HEK293 (cell line): Measurements from ENCODE around the gene FAM124A.
"Not testable (repeated sequence)": the region's sequence is repeated elsewhere in the genome, so short reads cannot be mapped to it uniquely, and the experiment has no call there.

ENCODE experiments used
- CTCF ChIA-PET: fragments of 350-600 bp; formaldehyde crosslinking; extraction: SDS; loops from one replicate; lab custom pipeline; 2021; ENCODE audit warnings: antibody characterized with exemption; lab: Yijun Ruan, JAX
- POLR2A ChIA-PET: fragments of 300-600 bp; formaldehyde crosslinking; extraction: SDS; loops from one replicate; lab custom pipeline; 2020; ENCODE audit warnings: antibody characterized with exemption, inconsistent platforms; lab: Yijun Ruan, JAX
- H3K27ac ChIP-seq: fragments of 200-500 bp; sonication (Bioruptor generic); 2 replicates; pipeline ENCODE4 v1.5.1; 2014; ENCODE audit warnings: low read depth, low read length, control low read depth, inconsistent platforms; ENCODE audit errors: extremely low read depth
- H3K36me3 ChIP-seq, 2 experiments: fragments of 200-500 bp in 1 of 2; sonication (Bioruptor generic) in 1 of 2; 1 replicate in 1 of 2; 2 replicates in 1 of 2; pipeline ENCODE4 v1.5.1; 2014 to 2017; ENCODE audit warnings: inconsistent platforms in 2 of 2, low read length in 2 of 2; ENCODE audit not compliant: control insufficient read depth in 2 of 2, insufficient read depth in 1 of 2
- H3K4me1 ChIP-seq: fragments of 200-500 bp; sonication (Bioruptor generic); 2 replicates; pipeline ENCODE4 v1.5.1; 2014; ENCODE audit warnings: mild to moderate bottlenecking, low read length, inconsistent platforms; ENCODE audit not compliant: control insufficient read depth, insufficient read depth
- H3K4me3 ChIP-seq: 2 replicates; pipeline ENCODE4 v1.5.1; 2011; ENCODE audit warnings: low read depth, mild to moderate bottlenecking, control low read depth, low read length, moderate library complexity
- H3K9me3 ChIP-seq: fragments of 200-500 bp; sonication (Bioruptor generic); 2 replicates; pipeline ENCODE4 v1.5.1; 2014; ENCODE audit warnings: low read depth, low read length, inconsistent platforms; ENCODE audit not compliant: control insufficient read depth, insufficient read depth
- FEZF1 ChIP-seq: fragments of 450-650 bp; formaldehyde crosslinking; IDR thresholded peaks from 2 replicates; pipeline ENCODE4 v1.5.1; 2016; ENCODE audit warnings: missing biosample characterization, missing genetic modification characterization
- GLI2 ChIP-seq: fragments of 450-650 bp; formaldehyde crosslinking; IDR thresholded peaks from 2 replicates; pipeline ENCODE4; 2017; ENCODE audit warnings: missing biosample characterization, missing genetic modification characterization, low read depth, borderline replicate concordance
- HIC1 ChIP-seq: fragments of 450-650 bp; formaldehyde crosslinking; IDR thresholded peaks from 2 replicates; pipeline ENCODE4 v1.5.1; 2016; ENCODE audit warnings: missing biosample characterization, missing genetic modification characterization
- INSM2 ChIP-seq: fragments of 450-650 bp; formaldehyde crosslinking; IDR thresholded peaks from 2 replicates; pipeline ENCODE4 v1.5.1; 2016; ENCODE audit warnings: missing biosample characterization, missing genetic modification characterization
- REPIN1 ChIP-seq: fragments of 450-650 bp; formaldehyde crosslinking; IDR thresholded peaks from 2 replicates; pipeline ENCODE4 v1.5.1; 2017; ENCODE audit warnings: missing biosample characterization, missing genetic modification characterization, low read depth
- SETDB1 ChIP-seq: IDR thresholded peaks from one replicate; pipeline ENCODE4 v1.6.1; 2017; ENCODE audit warnings: mild to moderate bottlenecking, low read length, moderate library complexity, mixed read lengths; ENCODE audit not compliant: insufficient read length
- ZBTB11 ChIP-seq: fragments of 450-650 bp; formaldehyde crosslinking; conservative IDR thresholded peaks from 2 replicates; pipeline ENCODE4 v1.5.1; 2016; ENCODE audit warnings: low read depth, missing biosample characterization, missing genetic modification characterization
- ZNF121 ChIP-seq: fragments of 450-650 bp; formaldehyde crosslinking; IDR thresholded peaks from 2 replicates; pipeline ENCODE4 v1.5.1; 2016; ENCODE audit warnings: missing biosample characterization, missing genetic modification characterization
- ZNF18 ChIP-seq: fragments of 450-650 bp; formaldehyde crosslinking; IDR thresholded peaks from 2 replicates; pipeline ENCODE4 v1.5.1; 2016; ENCODE audit warnings: missing biosample characterization, missing genetic modification characterization
- ZNF223 ChIP-seq: fragments of 450-650 bp; formaldehyde crosslinking; IDR thresholded peaks from 2 replicates; pipeline ENCODE4 v1.5.1; 2016; ENCODE audit warnings: missing biosample characterization, missing genetic modification characterization
- ZNF335 ChIP-seq: fragments of 450-650 bp; formaldehyde crosslinking; conservative IDR thresholded peaks from 2 replicates; pipeline ENCODE4 v1.5.1; 2016; ENCODE audit warnings: missing biosample characterization, missing genetic modification characterization
- ZNF362 ChIP-seq: fragments of 450-650 bp; formaldehyde crosslinking; IDR thresholded peaks from 2 replicates; pipeline ENCODE4 v1.5.1; 2016; ENCODE audit warnings: missing biosample characterization, missing genetic modification characterization
- ZNF580 ChIP-seq: fragments of 450-650 bp; formaldehyde crosslinking; IDR thresholded peaks from 2 replicates; pipeline ENCODE4 v1.5.1; 2016; ENCODE audit warnings: missing biosample characterization, missing genetic modification characterization
- ZNF610 ChIP-seq: fragments of 450-650 bp; formaldehyde crosslinking; IDR thresholded peaks from 2 replicates; pipeline ENCODE4 v1.5.1; 2016; ENCODE audit warnings: missing biosample characterization, missing genetic modification characterization, borderline replicate concordance
- ZNF692 ChIP-seq: fragments of 450-650 bp; formaldehyde crosslinking; IDR thresholded peaks from 2 replicates; pipeline ENCODE4 v1.5.1; 2016; ENCODE audit warnings: missing biosample characterization, missing genetic modification characterization
- ZNF701 ChIP-seq: fragments of 450-650 bp; formaldehyde crosslinking; IDR thresholded peaks from 2 replicates; pipeline ENCODE4 v1.5.1; 2016; ENCODE audit warnings: missing biosample characterization, missing genetic modification characterization
- ZNF837 ChIP-seq: fragments of 450-650 bp; formaldehyde crosslinking; IDR thresholded peaks from 2 replicates; pipeline ENCODE4 v1.5.1; 2016; ENCODE audit warnings: missing biosample characterization, missing genetic modification characterization
- ZSCAN16 ChIP-seq: fragments of 450-650 bp; formaldehyde crosslinking; IDR thresholded peaks from 2 replicates; pipeline ENCODE4 v1.5.1; 2016; ENCODE audit warnings: missing biosample characterization, missing genetic modification characterization

FAM124A gene

GRCh38 chr13:51282322-51282721 is 60.1 kb downstream of the FAM124A start (continued):
- TF ChIP-seq ZSCAN16 (tag by site-specific recombination): no peak
- TF ChIP-seq ZNF223 (tag by site-specific recombination): no peak
- TF ChIP-seq ZNF18 (tag by site-specific recombination): no peak

- H3K4me1 ChIP-seq, H3K27ac ChIP-seq, POLR2A ChIA-PET, H3K9me3 ChIP-seq, H3K36me3 ChIP-seq, H3K4me3 ChIP-seq: not testable (repeated sequence)
- CTCF ChIA-PET: interaction anchor here (0.7 kb wide), 1 partner anchor 16 kb away, joined by 3 read pairs; no protein-coding TSS in a partner anchor
- peak; percentile 78 for TF ChIP-seq ZNF121
Observed at GRCh38 chr13:51282923-51283322, 60.7 kb downstream of the FAM124A start.

GRCh38 chr13:51283371-51283770 is 61.2 kb downstream of the FAM124A start:
- TF ChIP-seq ZNF837 (tag by site-specific recombination) (no peak), ZNF335 (tag by site-specific recombination) (no peak), GLI2 (tag by site-specific recombination) (no peak), ZNF692 (tag by site-specific recombination) (no peak), ZNF701 (tag by site-specific recombination) (no peak), HIC1 (no peak)
- POLR2A ChIA-PET: no interaction called here
- H3K4me1 ChIP-seq: no peaks in the 10 kb centered on the region
- CTCF ChIA-PET: interaction anchor here (0.7 kb wide), 1 partner anchor 16 kb away, joined by 3 read pairs; no protein-coding TSS in a partner anchor
- H3K27ac ChIP-seq: no peak overlapping the region
- H3K36me3 ChIP-seq: no peaks in the 10 kb centered on the region
- H3K9me3 ChIP-seq: no peaks in the 10 kb centered on the region
- no peak overlapping the region for H3K4me3 ChIP-seq

- Histone ChIP-seq H3K9me3 (no peaks in the 10 kb centered on the region), H3K27ac (no peak overlapping the region), H3K4me1 (no peaks in the 10 kb centered on the region), H3K4me3 (no peak overlapping the region), H3K36me3 (no peaks in the 10 kb centered on the region)
- ChIA-PET POLR2A (no interaction called here), CTCF (interaction anchor here (0.8 to 5.1 kb wide), 3 partner anchors 11 to 161 kb away, joined by 5 to 112 read pairs (median 46); no protein-coding TSS in a partner anchor)
- no peak for TF ChIP-seq ZNF580 (tag by site-specific recombination)
- TF ChIP-seq ZBTB11 (tag by site-specific recombination): no peak
- TF ChIP-seq SETDB1: no peak
- TF ChIP-seq FEZF1: no peak
- TF ChIP-seq INSM2 (tag by site-specific recombination): no peak
- no peak for TF ChIP-seq ZNF362 (tag by site-specific recombination)
- no peak for TF ChIP-seq ZNF610 (tag by site-specific recombination)
- TF ChIP-seq REPIN1: no peak
Observed at GRCh38 chr13:51284339-51284738, 62.1 kb downstream of the FAM124A start.
